HUDEP-2 (cell line): Measurements from ENCODE around the gene C2orf49.
A peak's percentile ranks its signal among the peaks of the same experiment; 100 is the strongest.

Experiments used
- DNase-seq, 76 experiments: peaks; one replicate each; lab custom pipeline; 2025; ENCODE audit not compliant: unreplicated experiment in 76 of 76; lab: John Stamatoyannopoulos, UW

The C2orf49 gene

DNA sequence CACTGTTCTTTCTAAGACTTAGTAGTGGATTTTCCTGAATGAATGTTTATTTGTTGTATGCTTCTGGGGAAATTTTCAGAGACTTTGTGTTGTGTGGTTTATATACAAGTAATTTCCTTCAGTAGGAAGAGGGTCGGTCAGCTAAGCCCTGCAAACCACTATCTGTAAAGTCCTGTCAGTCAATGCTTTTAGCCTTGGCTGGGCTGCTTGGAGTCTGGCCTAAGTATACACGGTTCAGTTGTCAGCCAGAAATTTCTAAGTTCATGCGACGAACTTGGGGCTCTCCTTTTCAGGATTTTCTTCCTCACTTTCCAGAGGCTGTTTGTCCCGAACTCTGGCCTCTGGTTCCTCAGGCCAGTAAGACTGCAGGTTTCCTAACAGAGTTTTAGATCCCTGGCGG lies 21.3 kb downstream of the C2orf49 start:
- no peak for DNase-seq

DNA sequence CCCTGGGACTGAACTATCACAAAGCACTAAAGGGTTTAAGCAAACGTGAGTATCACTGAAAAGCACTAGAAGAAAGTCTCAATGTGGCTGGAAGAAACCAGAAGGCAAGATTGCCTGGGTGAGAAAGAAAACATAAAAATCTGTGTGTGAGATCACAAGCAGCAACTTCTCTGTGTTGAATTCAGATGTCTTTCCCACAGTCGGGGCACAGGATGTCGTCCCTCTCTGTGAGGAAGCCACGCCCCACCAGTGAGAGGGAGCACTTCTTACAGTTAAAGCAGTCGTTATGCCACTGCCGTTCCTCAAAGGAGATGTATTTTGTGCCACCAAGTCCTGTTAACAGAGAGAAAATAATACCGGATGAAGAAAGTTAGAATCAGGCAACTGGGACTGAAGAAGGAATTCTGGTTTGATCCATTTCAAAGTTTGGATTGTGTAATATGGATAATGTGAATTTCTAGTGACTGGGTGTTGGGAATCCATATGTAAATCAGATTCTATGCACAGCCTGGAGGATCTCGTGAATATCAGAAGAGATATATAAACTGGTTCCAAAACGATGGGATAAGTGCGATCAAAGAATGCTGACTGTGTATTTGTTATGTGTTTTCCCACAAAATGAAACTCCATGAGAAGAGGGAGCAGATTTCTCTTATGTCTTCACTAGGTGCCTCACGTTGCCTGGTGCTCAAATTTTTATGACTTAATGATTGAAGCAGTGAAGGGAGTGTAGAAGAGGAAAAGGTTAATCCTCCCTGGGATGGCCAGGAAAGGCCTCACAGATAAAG lies 24.0 kb downstream of the C2orf49 start:
- DNase-seq: no peak

GRCh38 chr2:105362862-105363591 lies 25.7 kb downstream of the C2orf49 start:
- no peak for DNase-seq

DNA sequence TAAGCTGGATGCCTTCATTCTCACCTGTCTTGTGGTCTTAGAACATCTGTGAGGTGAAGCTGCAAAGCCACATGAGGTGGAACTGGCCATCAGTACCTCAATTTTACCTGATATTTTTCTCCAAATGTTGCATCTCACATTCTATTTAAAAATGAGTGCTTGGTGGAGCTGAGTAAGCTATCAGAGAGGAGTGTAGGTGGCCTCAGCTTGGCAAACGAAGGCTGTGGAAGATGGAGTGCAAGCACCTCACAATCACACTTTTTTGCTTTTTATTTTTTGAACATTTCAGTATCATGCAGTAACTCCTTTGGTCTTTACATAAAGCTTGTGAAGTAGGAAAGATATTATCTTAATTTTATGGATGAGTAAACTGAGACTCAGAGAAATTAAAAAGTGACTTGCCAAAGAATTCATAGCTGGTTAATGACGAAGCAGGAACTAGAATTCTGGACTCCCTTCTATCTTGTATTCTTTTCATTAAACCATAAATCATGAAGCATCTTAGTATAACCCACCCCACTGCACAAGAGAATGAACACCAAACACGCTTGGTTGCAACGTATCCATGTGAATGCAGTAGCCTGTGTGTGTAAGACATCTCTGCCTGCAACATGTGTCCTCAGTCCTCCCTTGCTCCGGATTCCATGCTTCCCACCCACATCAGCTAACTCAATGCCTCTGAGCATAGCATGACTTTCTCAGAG lies 27.2 kb downstream of the C2orf49 start:
- DNase-seq: no peak

DNA sequence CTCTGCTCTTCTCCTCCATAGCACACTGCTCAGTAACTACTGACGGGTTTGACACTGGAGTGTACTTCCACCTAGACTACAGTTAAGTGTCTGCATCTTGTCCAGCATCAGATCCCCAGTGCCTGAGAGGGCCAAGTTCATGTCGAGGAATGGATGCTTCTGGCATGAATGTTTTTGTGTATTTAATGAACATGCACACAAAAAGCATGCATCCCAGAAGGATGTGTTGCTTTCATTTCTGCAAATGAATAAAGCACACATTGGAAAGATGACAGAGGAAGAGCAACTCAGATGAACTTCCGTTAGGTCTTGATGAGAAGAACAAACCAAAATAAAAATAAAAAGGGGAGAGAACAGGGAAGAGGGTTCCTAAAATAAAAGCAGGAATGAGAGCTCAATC lies 27.9 kb downstream of the C2orf49 start:
- DNase-seq: no peak

GRCh38 chr2:105368759-105369408 lies 31.5 kb downstream of the C2orf49 start:
- DNase-seq: no peak

GRCh38 chr2:105369777-105370690 lies 32.7 kb downstream of the C2orf49 start:
- peak in 74 of 76 experiments; percentile 10 to 87 (median 74) for DNase-seq

DNA sequence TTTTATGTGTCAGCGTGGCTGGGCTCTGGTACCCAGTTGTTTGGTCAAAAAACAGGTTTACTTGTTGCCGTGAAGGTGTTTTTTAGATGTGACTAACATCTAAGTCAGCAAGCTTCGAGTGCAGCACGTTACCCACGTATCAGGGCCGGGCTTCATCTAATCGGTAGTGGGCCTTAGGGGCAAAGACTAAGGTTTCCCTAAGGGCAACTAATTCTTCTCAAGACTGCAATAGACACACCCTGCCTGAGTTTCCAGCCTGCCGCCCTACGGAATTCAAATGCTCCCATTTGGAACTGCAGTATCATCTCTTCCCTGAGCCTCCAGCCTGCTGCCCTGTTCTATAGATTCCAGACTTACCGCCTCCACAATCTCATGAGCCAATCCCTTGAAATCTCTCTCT lies 33.8 kb downstream of the C2orf49 start:
- DNase-seq: no peak

DNA sequence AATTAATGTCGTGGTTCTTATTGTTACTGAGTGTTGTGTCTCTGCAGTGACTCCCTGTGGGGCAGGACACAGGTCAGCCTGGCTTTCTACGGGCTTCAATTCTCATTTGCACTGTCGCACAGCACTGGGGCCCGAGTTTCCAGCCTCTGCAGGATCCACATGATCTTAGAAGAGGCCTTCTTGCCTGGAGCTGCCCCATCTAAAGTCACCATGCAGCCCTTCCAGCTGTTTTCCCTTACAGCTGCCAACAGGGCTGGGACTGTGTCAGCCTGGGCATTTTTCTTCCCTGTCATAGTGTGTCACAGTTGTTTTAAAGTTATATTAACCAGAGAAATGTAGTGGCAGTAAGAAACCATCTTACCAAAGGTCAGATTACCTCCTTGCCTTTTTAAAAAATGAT lies 34.5 kb downstream of the C2orf49 start:
- DNase-seq: no peak

DNA sequence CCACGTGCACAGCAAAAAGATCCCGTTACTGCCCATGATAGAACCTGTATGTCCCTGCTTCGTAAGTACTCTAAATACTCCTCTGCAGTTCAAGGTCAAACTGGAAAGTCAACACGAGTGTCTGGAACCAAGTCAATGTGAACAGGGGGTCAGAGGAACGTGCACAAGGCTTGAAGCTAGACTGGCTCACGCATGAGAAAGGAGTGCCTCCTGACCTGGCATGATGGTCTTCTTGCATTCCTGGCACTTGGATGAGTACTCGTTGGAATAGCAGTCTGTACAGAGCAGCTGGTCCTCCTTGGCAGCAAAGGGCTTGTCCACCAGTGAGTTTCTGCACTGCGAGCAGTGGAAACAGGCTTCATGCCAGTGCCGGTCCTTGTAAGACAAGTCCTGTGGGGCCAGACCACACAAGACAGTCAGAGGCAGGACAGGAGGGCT lies 36.0 kb downstream of the C2orf49 start:
- no peak for DNase-seq

DNA sequence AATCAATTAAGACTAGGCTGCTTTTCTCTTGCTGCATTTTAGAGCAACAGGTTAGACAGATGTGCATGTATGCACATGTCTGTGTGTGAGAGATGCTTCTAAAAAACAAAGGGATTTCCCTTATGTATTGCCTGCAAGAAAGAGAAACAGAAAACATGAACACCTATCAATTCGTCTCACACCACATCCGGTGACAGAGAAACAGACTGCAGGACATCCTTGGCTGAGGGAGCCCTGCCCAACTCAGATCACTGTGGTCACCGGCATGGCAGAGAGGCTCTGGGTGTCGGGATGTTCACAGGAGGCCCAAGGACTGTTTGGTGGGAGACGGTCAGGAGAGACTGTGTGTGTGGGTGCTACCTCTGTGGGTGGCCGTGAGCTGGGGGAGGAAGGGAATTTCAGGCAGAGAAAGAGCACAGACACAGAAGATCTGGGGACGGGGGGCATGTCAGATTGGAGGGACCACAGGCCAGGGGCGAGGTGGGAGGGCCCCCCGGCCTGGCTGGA lies 36.6 kb downstream of the C2orf49 start:
- DNase-seq: no peak

DNA sequence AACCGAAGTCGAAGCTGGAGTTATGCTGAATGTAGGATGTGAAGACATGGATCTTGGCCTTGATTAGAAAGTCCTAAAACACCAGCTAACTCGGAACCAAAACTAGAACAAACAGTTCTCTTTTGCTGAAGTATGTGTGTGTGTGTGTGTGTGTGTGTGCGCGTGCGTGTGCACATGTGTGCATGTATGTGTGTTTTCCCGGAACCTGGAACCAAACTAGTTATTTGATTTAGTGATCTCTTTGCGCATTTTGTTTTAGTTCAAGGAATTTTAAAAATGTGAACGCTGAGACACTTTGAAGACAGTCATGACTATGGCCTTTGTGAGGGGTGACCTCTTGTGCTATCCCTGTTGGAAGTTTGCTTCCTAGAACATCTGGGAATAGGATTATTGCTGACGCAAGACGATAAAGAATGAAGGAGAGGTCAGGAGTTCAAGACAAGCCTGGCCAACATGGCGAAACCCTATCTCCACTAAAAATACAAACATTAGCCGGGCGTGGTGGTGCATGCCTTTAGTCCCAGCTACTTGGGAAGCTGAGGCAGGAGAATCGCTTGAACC lies 37.7 kb downstream of the C2orf49 start:
- no peak for DNase-seq

DNA sequence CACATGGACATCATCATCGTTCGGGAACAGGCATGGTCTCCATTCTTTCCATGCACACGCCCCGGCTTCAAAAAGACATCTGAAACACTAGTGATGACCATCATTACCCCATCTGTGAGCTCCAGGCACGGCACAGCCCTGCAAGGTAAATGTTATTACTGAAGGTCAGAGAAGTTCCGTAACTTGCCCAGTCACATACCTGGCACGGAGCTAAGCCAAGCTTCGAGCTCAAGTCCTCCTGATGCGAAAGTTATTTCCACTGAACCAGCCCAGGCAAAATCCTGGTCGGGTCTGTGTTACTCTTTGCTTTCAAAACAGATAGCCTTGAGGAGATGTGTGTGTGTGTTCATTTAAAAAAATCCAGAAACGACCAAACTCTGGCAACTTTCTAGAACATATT lies 38.7 kb downstream of the C2orf49 start:
- no peak for DNase-seq

DNA sequence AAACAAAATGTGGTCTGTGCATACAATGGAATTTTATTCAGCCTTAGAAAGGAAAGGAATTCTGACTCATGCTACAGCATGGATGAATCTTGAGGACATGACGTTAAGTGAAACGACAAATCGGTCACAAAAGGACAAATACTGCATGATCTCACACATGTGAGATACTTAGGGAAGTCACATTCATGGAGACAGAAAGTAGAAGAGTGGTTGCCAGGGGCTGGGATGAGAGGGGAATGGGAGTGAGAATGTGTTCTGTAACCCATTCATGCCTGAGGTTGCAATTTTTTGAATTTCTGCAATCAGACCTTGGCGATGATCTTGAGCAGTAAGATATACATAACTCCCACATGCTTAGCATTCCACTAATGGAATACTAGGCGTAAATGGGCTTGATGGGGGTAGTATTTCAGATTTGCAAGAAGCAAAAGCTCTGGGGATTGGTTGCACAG lies 39.5 kb downstream of the C2orf49 start:
- no peak for DNase-seq

DNA sequence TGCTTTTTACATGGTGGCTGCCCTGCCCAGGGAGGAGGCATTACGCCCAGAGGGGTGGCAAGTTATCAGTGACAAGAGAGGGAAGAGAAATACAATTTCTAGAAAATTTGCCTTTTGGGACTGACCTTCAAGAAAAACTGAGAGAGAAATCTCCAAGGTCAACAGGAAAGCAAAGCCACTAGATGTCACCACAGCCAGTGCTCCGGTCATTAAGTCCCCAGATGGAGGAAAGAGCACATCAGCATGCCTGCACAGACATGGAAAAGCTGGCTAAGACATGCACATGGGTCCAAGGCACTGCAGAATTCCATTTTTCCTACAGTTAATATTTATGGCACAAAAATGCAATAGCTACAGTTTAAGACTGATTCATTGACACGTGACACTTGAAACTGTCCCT lies 40.5 kb downstream of the C2orf49 start:
- peak in 1 of 76 experiments; percentile 6 for DNase-seq

GRCh38 chr2:105378276-105378840 lies 41.0 kb downstream of the C2orf49 start:
- DNase-seq: no peak

GRCh38 chr2:105378921-105379383 lies 41.6 kb downstream of the C2orf49 start:
- no peak for DNase-seq

DNA sequence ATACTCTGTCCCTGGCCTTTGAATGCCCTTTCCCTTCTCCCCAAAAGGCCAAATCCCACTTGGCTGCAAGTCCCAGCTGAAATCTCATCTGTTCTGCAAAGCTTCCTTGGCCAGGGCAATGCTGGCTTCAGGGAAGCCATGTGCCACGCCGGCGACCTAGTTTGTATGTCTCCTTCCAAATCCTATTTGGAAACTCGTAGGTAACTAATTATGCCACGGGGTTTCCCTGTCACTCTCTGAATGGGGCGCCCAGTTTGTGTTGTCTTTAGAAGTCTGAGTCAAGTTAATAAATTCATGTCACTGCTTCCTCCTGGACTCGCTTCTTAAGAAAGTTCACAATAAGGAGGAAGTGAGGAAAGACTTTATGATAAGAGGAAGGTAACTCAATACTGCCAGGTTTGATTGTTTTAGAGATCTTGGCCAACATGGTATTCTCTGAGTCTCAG lies 42.4 kb downstream of the C2orf49 start:
- peak in 1 of 76 experiments; percentile 1 for DNase-seq
